22Rv1 (cell line): Measurements from ENCODE around the gene SLC25A27.

Source experiments
- CTCF ChIP-seq: fragments of 450-650 bp; IDR thresholded peaks from 2 replicates; pipeline ENCODE4 v1.5.1; 2017; ENCODE audit warnings: mild to moderate bottlenecking
- ZFX ChIP-seq: fragments of 450-650 bp; IDR thresholded peaks from 2 replicates; pipeline ENCODE4 v1.6.1; 2017; ENCODE audit warnings: antibody characterized with exemption, borderline replicate concordance

- no peak for TF ChIP-seq CTCF
- TF ChIP-seq ZFX: no peak
These were observed 58.7 kb downstream of the SLC25A27 start for GRCh38 chr6:46711491-46711890.
